ENCODE data around the gene PHAF1. TPM values are rescaled to one million over a fixed set of nuclear protein-coding genes. Genes with fewer than 3 reads are reported as not detected.

The PHAF1 gene
- total and polyA plus RNA-seq, 9 of the 15 experiments (the other 6 are each of a cell fraction or from before 2014, with no cell fraction given) = 5.1 to 25.4 (median 13.8) TPM

DNA sequence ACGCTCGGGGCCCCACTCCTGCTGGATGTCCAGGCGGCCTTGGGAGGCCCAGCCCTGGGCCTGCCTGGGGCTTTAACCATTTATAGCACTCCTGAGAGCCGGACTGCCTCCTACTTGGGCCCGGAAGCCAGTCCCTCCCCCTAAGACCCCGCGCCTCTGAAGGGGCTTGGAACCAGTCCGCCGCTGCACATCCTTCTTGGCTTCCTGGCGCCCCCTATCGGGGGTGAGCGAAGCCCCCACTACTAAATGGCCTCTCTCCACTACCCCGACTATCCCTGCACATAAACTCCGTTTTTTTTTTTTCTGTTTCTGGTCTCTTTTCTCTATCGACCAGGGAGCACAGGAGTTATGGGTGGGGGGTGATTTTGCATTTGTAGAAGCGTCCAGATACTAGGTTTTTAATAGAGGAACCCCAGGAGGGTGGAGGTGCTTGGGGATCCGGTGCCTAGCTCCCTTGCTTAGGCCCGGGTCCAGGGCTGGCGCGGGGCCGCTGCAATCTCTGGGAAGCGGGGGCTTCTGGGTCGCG lies 60.0 kb downstream of the PHAF1 start (continued):
- TF ChIP-seq, protein P1, sequence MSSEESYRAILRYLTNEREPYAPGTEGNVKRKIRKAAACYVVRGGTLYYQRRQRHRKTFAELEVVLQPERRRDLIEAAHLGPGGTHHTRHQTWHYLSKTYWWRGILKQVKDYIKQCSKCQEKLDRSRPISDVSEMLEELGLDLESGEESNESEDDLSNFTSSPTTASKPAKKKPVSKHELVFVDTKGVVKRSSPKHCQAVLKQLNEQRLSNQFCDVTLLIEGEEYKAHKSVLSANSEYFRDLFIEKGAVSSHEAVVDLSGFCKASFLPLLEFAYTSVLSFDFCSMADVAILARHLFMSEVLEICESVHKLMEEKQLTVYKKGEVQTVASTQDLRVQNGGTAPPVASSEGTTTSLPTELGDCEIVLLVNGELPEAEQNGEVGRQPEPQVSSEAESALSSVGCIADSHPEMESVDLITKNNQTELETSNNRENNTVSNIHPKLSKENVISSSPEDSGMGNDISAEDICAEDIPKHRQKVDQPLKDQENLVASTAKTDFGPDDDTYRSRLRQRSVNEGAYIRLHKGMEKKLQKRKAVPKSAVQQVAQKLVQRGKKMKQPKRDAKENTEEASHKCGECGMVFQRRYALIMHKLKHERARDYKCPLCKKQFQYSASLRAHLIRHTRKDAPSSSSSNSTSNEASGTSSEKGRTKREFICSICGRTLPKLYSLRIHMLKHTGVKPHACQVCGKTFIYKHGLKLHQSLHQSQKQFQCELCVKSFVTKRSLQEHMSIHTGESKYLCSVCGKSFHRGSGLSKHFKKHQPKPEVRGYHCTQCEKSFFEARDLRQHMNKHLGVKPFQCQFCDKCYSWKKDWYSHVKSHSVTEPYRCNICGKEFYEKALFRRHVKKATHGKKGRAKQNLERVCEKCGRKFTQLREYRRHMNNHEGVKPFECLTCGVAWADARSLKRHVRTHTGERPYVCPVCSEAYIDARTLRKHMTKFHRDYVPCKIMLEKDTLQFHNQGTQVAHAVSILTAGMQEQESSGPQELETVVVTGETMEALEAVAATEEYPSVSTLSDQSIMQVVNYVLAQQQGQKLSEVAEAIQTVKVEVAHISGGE (CRISPR knock-in tag; IDR thresholded peaks at IDR 0.05) = no peak
- TF ChIP-seq, protein P2, sequence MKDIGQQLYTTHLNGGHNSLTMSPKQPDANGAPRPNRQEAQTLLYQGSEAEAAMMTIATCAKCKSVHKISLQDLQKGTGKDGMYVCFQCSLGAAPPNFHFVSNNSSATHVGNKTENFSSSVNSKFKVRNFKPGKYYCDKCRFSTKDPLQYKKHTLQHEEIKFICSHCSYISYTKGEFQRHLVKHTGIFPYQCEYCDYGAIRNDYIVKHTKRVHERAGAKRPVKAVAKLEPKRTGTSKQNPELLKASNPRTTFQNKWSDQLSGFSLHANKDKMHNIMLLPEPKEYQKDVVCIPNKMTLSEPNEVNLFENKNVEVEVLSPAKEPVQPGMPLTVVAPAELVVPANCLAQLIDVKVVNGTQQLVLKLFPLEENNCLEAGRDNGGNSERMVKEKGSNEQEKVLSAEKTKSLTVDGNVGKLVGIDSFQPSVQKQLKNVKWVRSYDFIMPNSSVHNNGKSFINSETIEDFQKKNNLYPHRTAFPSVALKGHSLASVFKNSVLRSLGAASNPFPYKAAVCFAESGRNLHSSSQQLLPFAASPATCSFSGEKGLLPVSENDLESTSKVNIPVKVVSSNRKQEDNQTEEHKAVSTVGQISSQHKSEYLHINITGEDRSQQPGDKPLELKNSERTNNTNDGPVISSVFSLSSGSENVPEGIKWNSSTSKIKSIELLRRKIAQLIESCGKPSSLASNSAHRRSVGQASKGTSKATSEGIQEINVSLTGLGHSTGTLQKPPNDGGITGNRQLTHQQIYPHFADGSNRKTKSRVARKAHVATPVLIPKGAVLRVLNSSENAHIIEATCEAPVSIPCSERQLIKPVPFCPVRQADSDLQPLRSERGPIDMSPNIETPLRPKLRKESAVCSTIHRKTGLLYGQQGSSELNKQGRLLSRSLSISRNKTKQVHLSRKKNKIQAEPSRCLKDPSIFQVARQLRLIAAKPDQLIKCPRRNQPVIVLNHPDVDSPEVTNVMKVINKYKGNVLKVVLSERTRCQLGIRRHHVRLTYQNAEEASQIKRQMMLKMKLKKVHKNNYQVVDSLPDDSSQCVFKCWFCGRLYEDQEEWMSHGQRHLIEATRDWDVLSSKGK (CRISPR knock-in tag; IDR thresholded peaks at IDR 0.05) = no peak
- TF ChIP-seq ZNF384 (IDR thresholded peaks at IDR 0.05; ENCODE audit: low read depth, low read length) (peak; percentile 59; the same call in 1 of the 2 replicates), ZNF584 (CRISPR knock-in tag; IDR thresholded peaks at IDR 0.05; ENCODE audit: low read depth) (0 out of 2 replicates have a peak, but pooled peaks have one; percentile 7), XRCC3 (IDR thresholded peaks at IDR 0.05) (no peak)
- TF ChIP-seq, protein P3, sequence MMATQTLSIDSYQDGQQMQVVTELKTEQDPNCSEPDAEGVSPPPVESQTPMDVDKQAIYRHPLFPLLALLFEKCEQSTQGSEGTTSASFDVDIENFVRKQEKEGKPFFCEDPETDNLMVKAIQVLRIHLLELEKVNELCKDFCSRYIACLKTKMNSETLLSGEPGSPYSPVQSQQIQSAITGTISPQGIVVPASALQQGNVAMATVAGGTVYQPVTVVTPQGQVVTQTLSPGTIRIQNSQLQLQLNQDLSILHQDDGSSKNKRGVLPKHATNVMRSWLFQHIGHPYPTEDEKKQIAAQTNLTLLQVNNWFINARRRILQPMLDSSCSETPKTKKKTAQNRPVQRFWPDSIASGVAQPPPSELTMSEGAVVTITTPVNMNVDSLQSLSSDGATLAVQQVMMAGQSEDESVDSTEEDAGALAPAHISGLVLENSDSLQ (IDR thresholded peaks at IDR 0.05) = no peak

Measured in K562 (cell line).